Measurements from ENCODE around the gene SMR3A.

The SMR3A gene
- 0 reads per million in 2 donors for total RNA-seq

DNA sequence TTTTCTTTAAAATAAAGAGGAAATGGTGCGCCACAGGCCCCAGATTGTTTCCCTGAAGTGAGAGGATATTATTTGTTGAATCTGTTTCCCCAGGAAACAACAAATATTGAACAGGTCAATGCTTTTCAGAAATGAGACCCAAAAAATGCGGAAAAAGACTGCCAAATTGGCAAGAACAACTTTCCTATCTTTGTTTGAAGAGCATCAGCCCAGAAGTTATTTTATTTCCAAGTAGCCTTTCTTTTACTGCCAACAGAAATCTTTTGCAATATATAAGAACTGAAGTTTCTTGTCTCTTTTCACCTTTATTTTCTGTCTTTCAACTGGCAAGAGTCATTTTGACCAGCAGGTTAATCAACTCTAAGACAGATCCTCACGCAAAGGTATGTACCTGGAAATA lies at the start of gene SMR3A:
TSS of gene SMR3A (plus strand) at position 301 of the 400 bp plus-strand sequence. CDS start 1,356 bp downstream, outside the sequence.
- no peak for DNase-seq

DNA sequence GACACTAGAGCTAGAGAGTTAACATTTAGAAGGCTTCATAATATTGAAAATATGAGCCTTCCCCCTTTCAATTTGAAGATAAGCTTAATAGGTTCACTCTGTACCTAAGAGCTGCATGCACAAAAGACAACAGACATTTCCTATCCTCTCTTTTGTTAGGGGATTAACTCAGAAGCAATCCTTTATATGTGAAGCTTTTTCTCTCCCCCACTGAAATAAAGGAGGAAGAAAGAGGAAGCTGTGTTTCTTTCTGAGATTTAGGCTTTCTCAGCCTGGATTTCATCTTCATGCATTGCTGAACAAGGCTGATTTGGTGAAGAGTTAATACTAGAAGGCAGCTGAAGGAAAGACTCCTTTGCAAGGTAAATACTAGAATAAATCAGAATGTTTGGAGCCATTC lies 46.8 kb upstream of the SMR3A start:
- no peak for DNase-seq

DNA sequence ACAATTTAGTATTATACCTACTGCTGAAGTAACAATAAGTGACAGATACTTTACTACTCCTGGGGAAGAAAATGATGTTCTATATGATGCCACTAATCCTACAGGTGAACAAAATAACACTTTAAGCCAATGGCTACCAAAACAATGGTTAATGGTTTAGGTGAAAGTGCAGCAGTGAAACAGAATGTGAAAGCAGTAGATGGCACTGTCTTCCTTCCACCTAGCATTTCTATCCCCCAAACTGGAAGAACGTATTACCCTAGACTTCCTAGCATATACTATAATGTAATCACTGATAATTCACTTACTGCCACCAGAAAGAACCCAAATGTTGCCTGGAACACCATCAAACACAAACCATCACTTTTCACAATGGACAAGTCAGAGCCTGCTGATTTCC lies 44.6 kb upstream of the SMR3A start:
- DNase-seq, result no peak

DNA sequence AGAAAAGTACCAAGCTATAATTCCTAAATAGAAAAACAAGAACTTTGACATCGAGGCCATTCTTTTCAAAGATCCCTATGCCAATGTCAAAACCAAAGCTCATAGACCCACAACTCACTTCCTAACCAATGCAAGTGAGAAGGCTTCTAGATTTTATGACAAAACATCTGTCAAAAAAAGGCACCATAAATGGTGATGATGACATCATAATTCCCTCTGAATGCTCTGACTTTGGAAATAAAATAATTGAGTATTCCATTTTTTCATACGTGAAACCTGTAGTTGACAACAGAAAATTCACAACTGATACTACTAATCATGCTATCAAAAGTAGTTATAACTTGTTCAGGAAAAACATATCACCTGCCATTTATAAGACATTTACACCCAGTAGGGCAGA lies 34.5 kb upstream of the SMR3A start:
- DNase-seq, result no peak

DNA sequence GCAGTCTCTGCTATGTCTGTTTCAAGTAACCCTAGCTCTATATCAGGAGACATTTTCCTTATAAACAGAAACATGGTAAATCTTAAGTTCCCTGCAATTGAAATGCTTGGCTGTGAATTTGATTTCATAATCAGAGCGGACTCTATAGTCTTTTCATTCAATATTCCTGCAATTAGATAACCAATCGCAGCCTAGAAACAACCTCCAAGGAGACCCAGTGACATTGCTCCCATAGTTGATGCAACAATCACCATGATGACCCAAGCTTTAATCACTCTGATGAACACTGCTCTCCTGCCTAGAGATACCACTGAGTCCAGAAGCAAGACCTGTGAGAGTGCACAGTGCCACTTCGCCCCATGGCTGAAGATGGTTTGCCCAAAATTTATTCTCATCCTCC lies 25.9 kb upstream of the SMR3A start, which contains the start of gene CABS1:
TSS of gene CABS1 (plus strand) at position 301 of the 400 bp plus-strand sequence. CDS start at position 360, 59 bp downstream.
- no peak for DNase-seq

DNA sequence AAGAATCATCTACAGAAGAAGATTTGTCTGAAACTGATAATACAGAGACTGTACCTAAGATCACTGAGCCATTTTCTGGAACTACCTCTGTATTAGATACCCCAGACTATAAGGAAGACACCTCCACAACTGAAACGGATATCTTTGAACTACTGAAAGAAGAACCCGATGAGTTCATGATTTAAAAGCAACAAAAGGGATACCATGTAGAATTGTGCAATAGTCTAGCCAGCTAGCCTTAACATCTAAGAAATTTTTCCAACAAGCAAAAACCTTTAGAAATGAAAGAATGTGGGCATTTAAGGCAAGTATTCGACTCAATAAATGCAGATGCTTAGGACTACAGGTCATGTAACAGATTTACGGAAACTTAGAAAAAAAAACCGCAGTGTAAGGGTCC lies 24.5 kb upstream of the SMR3A start:
- no peak for DNase-seq

DNA sequence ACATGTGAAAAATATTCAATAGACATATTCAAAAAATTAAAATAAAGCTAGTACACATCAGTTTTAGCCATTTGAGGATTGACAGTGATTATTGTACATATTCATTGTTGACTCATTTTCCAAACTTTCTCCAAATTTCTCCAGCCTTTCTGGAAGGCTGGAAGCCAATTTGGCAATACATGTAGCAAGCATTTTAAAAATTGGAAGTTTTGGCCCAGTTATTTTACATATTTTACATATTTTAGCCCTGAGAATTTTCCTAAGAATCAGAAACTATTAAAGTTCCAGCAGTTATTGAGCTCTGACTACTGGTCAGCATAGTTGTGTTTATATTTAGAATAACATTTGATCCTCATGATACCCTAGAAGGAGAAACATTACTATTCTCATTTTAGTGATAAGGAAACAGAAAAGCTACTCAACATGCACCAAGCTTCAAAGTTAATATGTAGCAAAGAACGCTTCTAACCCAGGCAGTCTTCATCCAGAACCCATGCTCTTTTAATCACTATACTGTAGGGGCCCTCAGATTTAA lies 22.6 kb upstream of the SMR3A start:
- DNase-seq, result no peak

DNA sequence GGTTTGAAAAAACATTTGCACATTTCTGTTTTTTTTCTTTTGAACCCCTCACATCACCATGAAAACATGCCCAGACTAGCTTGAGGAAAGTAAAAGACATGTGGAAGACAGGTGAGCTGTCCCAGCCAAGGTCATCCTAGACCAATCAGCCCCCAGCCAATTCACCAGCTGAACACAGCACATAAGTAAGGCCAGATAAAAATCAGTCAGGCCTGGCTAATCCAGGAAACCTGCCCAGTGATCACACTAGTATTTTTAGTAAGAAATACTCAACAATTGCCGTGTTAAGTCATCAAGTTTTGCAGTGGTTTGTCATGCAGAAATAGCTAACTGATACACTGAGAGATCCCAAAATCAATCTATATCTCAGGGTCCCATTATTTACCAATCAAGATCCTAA lies 4.4 kb upstream of the SMR3A start:
- DNase-seq, result no peak

DNA sequence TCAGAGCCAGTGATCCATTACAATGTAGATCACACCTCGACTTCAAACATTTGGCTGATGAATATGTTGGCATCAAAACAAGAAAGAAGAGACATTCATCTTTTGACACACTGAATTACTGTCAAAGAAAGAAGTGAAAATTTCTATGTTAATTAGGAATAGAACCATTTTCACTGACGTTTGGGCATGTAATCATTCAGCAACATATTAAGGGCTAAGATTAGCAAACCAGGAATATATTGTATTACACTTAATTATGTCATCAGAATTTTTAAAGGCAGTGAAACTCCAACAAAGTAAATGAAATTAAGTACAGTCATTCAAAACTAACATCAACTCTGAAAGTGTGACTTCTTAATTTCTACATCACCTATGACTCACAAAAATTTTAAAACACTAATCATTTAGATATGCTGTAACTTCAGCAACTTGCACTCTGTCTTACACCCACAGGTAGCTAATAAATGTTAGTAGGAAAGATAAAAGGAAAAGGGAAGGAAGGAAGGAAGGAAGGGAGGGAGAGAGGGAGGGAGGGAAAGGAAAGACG lies 1.4 kb upstream of the SMR3A start:
- DNase-seq, result no peak

DNA sequence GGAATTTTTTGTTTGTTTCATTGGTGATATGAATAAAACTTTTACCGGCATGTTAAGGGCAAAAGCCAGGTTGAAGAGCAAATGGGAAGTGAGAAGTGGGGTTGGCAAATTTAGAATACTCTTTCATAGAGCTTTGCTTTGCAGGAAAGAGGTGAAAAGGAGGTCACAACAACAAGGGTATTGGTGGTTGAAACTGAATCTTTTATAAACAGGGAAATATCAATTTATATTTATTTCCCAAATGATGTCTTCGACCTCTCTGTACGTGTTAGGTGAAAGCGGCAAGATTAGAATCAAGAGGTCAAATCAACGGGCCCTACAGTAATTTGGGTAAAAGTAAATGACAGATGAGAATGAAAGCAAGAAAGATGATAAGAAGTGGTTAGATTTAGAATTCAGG lies 3.4 kb downstream of the SMR3A start:
- DNase-seq, result no peak

DNA sequence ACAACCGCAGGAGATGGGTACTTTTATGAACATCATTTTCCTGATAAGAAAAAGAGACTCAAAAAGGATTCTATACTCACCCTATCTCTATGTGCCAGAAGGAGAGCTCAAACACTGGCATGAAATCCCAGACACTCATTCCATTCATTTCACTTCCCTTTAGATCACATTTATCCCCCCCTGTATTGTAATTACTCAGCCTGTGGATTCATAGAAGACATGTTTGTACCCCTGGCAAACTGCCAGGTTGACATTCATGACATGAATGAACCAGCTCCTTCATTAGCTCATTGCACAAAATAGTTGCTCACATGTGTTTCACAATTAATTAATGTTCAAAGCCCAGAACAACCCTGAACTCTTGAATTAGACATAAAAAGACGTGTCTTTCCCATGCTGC lies 4.9 kb downstream of the SMR3A start:
- DNase-seq, result no peak

DNA sequence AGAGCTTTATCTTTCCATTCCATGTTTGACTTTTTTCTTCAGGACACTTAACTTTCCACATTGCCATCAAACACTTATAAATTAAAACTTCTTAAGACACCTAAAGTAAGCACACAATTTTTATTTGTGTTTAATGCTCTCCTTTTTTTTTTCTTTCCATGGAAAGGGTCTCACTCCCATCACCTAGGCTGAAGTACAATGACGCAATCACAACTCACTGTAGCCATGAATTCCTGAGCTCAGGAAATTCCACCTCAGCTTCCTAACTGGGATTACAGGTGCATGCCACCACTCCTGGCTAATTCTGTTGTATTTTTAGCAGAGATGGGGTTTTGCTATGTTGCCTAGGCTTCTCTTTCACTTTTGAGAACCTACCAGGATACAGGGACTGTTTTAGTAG lies 7.3 kb downstream of the SMR3A start:
- no peak for DNase-seq

DNA sequence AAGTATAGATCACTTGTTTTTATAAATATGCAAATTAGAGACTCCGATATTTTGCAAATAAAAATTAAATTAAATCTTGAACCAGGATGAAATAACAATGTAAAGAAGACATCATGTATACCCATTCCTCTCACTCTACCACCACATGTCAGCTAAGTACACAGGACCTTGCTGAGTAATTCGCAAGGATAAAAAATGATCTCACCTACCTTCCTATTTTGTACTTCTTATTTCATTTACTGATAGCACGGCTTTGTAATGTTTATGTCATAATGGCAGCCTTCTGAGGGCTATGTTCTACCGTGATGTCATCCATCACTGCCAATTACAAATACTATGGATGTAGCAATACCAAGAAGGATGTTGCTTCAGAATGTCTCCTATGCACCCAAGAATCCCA lies 11.4 kb downstream of the SMR3A start:
- no peak for DNase-seq

DNA sequence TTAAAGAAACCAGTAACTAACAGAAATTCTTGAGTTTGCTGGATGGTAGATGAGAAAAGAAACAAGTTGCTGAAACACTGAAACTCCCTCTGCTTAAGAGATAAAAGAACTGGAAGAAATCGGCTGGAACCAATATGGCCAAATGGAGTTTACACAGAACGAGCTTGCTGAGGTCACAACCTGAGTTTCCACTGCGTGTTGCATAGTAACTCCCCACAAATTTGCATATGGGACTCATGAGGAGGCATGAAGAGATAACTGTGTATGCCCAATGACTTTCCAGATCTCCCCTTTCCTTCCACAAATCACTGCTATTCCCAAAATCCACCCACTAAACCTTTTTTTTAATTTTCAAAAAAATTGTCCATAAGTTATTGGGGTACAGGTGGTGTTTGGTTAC lies 12.2 kb downstream of the SMR3A start:
- DNase-seq, result no peak

DNA sequence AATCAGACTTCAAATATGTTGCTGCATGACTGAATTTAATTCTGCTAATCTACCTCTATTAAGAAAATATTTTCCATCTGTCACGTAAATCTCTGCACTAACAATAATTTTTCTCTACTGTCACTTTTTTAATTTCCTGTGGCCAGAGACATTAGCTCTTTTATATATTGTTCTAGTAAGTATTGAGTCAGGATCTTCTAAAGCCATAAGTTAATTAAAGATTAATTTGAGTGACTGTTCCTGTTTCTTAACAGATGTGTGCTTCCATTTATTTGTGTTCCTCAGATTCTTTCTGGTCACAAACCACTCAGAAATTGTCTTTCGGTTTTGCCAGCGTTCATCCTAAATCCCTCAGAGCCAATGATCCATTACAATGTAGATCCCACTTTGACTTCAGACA lies 20.0 kb downstream of the SMR3A start:
- DNase-seq, result no peak

DNA sequence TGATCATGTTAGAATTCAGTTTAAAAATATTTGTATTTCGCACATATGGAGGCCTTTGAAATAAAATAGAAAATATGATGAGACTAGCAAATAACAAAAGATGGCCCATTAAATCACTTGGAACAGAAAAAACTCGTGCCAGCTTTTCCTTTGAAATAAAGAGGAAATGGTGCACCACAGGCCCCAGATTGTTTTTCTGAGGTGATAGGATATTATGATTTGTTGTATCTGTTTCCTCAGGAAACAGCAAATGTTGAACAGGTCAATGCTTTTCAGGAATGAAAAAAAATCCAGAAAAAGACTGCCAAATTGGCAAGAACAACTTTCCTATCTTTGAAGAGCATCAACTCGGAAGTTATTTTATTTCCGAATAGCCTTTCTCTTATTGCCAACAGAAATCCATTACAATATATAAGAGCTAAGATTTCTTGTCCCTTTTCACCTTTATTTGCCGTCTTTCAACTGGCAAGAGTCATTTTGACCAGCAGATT lies 22.2 kb downstream of the SMR3A start, which contains the start of gene SMR3B:
TSS of gene SMR3B (plus strand) at position 441 of the 491 bp plus-strand sequence. CDS start 1,380 bp downstream, outside the sequence.
- no peak for DNase-seq

DNA sequence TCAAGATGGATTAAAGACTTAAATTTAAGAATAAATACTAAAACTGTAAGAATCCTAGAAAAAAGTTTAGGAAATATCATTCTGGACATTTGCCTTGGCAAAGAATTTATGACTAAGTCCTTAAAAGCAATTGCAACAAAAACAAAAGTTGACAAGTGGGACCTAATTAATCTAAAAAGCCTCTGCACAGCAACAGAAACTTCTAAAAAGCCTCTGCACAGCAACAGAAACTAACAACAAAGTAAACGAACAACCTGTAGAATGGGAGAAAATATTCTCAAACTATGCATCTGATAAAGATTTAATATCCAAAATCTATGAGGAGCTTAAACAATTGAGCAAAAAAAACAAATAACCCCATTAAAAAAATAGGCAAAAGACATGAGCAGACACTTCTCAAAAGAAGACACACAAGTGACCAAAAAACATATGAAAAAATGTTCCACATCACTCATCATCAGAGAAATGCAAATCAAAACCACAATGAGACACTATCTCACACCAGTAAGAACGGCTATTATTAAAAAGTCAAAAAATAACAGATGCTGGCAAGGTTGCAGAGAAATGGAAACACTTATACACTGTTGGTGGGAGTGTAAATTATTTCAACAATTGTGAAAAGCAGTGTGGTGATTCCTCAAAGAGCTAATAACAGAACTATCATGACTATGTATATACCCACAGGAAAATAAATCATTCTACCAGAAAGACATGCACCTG lies 31.7 kb downstream of the SMR3A start:
- DNase-seq, result no peak

DNA sequence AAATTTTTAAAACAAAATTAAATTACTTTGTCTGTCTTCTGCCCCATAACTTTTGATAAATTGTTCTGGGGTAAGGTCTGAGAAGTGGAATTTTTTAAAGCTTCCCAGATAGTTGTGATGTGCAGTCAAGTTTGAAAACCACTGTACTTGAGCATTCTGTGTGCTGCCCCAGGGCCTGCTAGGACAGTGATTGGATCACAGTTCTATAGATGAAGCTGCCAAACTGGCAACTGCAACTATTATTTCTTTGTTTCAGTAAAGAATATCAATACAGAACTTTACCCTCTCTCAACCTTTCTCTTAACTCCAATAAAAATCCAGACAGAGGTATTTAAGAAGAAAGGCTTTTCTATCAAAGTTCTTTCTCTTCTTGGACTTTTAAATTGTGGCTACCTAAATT lies 37.0 kb downstream of the SMR3A start, which contains the start of gene OPRPN:
TSS of gene OPRPN (plus strand) at position 361 of the 400 bp plus-strand sequence. CDS start 1,346 bp downstream, outside the sequence.
- DNase-seq, result no peak

DNA sequence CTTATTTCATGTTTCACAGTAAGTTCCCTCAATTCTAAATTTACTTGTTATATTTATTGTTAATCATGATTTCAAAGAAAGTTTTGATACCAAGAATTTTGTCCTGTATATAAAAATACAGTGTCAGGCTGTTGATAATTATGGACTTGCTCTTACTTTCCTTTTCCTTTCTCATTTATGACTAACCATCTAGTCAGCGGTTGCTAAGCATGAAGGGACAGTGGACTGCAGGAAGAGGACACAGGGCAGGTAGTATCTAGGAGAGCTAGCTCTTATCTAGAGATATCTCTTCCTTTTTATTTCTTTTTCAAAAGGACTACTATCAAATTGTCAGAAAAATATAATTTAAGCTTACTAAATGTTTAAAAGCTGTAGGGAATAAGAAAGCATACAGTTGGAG lies 38.8 kb downstream of the SMR3A start:
- no peak for DNase-seq

DNA sequence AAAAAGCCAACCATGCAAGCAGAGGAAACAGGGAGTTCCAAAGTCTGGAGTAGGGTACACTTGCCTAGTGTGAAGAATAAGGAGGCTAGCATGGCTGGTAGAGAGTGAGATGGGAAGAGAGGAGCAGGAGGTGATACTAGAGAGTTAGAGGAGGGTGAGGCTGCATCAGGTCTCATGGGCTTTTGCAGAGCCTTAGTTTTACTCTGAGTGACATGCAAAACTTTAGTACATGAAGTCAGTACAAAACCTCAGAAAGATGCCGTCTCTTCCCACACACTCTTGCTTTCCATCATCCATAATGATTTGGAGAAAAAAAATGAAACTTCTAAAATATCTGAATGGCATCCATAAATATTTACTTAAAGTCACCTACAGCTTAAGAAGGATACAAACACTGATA lies 42.2 kb downstream of the SMR3A start:
- no peak for DNase-seq

DNA sequence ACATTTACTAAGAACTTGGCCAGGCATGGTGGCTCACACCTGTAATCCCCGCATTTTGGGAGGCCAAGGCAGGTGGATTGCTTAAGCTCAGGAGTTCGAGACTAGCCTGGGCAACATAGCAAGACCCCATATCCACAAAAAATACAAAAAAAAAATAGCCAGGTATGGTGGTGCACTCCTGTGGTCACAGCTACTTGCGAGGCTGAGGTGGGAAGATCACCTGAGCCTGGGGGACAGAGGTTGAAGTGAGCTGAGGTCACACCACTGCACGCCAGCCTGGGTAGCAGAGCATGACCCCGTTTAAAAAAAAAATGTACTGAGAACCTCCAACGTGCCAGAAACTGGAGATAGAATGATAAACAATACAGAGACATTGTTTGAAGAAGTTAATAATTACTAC lies 45.2 kb downstream of the SMR3A start:
- DNase-seq, result no peak

Data from T-helper 2 cell (primary cell).